Measurements from ENCODE around the gene C2orf76.

Gene C2orf76

DNA sequence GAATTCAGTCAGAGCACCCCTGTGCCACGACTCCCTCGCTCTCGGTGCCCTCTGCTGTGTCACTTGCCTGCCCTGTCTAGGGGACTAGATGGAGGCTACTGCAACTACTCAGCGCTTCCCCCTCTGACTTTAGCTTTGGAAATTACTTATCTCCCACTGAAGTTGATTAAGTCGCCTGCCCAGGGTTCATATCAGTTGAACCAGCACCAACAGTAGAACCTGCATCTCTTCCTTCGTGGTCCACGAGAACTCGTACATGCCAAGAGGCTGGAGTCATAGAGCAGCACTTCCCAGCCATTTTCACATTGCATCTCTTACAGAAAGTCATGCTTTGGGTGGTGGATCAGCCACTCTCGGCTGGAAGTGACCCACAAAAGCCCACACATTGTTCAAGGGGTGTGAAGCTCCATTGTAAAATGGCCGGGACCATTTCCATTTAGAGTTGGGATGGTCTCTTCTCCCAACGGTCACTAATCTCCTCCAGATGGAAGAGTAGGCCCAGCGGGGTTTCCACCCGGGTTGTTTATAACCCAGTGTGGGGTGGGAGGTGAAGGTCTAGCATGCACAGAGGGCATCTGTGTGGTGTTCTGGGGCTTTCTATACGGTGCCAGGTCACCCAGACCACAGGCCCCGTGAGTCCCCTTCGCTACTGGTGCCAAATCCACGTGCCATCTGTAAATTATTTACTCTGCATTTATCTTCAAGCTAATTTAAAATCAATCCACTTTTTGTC lies 105.0 kb downstream of the C2orf76 start:
- no peak for DNase-seq

- no peak for DNase-seq
Measured at GRCh38 chr2:119260646-119261492, 105.8 kb downstream of the C2orf76 start.

DNA sequence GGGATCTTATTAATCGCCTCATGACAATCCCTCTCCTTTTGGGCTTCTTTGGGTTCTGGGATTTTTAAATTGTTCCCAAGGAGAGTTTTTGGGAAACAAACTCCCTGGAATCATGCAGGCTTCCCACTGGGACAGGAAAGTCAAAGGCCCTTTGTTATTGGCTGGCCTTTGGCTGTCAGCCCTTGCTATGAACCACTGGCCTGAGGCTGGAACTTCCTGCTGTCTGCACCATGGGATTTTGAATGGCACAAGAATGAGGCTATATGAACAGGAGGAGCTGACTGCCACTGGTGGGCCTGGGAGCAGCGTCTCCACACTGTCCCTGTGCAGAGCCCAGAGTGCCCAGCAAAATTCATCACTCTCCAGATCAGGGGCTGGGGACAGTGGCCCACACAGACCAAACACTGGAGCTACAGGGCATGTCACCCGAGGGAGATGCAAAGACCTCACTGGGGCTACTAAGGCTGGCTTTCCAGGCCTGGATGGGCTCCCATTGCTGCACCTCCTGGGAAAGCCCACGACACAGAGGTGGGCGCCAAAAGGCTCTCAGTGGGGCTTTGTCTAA lies 107.3 kb downstream of the C2orf76 start:
- no peak for DNase-seq

DNA sequence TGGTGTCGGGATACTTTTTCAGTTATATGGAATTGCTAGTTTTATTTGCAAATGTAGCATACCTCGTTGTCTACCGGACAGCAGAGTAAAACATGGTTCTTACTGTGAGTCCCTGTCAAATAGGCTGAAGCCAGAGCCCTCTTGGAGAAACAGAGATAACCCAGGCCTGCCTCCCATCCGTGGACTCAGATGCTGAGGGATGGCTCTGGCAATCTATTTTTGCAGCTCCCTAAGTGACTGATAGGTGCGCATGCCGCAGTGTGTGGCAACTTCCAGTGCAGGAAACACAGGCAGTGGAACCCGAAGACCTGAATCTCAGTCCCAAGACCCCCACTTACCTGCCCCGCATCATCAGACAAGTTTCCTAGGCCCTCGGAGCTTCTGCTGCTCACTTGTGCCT lies 109.4 kb downstream of the C2orf76 start:
- DNase-seq = no peak

- no peak for DNase-seq
Measured at GRCh38 chr2:119256582-119256921, 110.1 kb downstream of the C2orf76 start.

- no peak for DNase-seq
Measured at GRCh38 chr2:119255760-119256581, 110.7 kb downstream of the C2orf76 start.

GRCh38 chr2:119254601-119255080 lies 112.0 kb downstream of the C2orf76 start:
- no peak for DNase-seq

DNA sequence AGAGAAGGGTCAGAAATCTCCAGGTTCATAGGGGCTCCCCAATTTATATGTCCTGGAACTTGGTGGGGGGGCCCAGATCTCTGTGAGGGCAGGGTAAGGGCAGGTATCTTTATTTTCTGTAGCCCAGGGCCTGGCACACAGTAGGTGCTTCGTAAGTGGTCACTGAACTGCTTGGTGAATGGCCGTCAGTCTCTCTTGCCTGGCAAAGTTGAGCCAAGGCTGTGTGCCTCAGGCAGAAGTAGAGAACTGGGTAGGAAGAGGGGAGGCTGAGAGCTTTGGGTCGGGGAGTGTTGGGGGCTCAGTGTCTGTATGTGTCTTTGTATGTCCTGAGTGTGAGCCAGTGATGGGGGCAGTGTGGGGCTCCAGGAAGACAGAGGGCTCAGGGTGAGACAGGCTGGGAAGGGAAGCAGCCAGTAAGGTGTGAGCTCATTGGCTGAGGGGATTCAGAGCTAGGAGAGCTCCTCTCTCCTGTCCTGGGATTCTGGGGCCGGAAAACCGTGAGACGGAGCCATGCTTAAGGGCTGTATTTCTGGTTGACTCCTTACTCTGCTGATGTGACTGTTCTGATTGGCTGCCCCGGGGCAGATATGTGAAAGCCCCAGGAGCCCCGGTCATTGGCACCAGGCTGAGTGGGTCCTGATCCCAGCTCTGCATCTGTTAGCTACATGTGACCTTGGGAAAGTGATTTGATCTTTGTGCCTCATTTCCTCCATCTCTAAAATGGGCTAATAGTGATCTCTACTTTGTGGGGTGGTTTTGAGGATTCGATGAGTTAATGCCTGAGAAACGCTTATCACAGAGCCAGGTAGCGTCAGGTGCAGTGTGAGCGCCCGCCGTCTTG lies 112.7 kb downstream of the C2orf76 start:
- DNase-seq = no peak

DNA sequence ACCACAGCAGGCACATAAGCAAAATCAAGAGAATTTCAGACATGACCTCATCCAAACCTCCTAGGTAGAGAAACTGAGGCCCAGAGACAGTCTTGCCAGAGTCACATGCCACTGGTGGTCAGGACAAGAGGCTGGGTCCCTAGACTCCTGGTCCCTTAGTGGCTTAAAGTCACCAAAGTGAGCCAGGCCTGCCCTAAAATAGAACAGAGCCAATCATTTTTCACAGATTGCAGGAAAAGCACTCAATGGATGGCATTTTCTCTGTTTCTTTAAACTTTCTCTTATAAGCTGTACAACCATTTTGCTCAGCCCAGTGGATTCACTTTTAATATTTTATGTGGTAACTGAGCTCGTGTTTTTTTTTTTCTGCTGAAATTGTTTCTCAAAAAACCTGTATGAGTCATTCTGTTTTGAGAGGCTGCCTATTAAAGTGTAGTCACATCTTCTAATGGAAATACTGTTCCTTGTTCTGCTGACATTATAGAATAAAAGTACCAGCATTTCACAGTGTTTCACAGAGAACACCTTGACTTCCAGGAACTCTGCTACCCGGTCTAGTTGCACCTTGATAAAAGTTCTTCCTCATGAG lies 113.4 kb downstream of the C2orf76 start:
- no peak for DNase-seq

Data from inflammatory macrophage treated with lipopolysaccharide for 4 hours (primary cell).